Measurements from ENCODE around the gene SMG6. TPM values are rescaled to one million over a fixed set of nuclear protein-coding genes. Genes with fewer than 3 reads are reported as not detected.

SMG6 gene
- total RNA-seq, 1 donor from 2014 or later, result 34.7 TPM

DNA sequence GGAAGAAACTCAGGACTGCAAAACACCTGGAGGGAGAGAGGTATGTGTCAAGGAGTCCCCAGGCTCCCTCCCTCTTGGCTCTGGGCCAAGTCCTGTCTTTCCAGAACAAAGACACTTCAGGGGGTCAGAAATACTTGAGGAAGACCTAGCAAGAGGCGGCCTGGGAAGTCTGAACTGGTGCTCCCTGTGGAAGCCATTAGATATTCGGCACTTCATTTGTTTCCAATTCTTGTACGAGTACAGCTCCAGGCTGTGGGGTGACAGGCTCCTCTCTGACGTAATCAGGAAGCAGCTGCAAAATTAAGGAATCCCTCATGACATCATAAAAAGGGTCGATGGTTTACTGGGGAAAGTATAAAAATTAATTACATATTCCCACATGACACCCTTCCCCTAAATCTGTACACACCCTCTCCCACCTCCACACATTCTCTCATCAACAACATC lies 108.7 kb downstream of the SMG6 start:
- H3K36me3 ChIP-seq (ENCODE audit: control insufficient read depth, insufficient read depth, low read length), result no peaks in the 10 kb centered on the region
- TF ChIP-seq, protein P1, sequence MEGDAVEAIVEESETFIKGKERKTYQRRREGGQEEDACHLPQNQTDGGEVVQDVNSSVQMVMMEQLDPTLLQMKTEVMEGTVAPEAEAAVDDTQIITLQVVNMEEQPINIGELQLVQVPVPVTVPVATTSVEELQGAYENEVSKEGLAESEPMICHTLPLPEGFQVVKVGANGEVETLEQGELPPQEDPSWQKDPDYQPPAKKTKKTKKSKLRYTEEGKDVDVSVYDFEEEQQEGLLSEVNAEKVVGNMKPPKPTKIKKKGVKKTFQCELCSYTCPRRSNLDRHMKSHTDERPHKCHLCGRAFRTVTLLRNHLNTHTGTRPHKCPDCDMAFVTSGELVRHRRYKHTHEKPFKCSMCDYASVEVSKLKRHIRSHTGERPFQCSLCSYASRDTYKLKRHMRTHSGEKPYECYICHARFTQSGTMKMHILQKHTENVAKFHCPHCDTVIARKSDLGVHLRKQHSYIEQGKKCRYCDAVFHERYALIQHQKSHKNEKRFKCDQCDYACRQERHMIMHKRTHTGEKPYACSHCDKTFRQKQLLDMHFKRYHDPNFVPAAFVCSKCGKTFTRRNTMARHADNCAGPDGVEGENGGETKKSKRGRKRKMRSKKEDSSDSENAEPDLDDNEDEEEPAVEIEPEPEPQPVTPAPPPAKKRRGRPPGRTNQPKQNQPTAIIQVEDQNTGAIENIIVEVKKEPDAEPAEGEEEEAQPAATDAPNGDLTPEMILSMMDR (IDR thresholded peaks at IDR 0.05; ENCODE audit: insufficient read depth, low read length, poor library complexity, severe bottlenecking), result no peak
- DNase-seq (ENCODE audit: low read depth), result no peak
- H3K4me3 ChIP-seq (ENCODE audit: low read depth, low read length), result no peak overlapping the region
- no peaks in the 10 kb centered on the region for H3K27me3 ChIP-seq (ENCODE audit: control insufficient read depth, insufficient read depth, low read length)

DNA sequence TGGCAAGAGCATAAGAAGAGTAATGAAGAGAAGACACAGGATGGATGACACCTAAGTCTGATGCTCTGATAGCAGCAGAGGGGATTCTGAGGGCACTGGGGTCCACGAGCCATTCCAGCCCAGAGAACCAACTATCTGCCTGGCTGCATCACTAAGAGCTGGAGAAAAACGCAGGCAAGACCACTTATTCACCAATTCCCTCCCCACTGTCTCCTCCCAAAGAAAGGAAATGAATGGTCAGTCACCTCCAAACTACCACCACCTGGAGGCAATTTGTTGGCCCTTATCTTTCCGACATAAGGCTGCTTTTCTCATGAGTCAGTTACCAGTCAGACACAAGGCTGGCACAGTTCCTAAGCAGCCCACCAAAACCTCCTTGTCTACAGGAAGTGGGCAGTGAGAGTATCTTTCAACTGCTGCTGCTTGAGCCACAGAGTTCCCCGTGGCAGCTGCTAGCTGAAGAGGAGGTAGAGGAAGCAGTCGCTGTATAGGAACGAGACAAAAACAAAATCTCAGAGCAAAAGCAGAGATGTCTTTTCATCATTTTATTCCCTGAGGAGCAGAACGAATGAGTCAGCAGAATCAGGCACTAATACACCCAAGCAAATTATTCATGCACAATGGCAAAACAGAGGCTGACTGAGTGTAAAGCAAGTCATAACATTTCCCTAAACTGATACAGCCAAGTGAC lies 111.1 kb downstream of the SMG6 start:
- no peaks in the 10 kb centered on the region for H3K27me3 ChIP-seq (ENCODE audit: control insufficient read depth, insufficient read depth, low read length)
- H3K36me3 ChIP-seq (ENCODE audit: control insufficient read depth, insufficient read depth, low read length), result no peaks in the 10 kb centered on the region
- DNase-seq (ENCODE audit: low read depth), result peak; percentile 95
- TF ChIP-seq, protein P1 (IDR thresholded peaks at IDR 0.05; ENCODE audit: insufficient read depth, low read length, poor library complexity, severe bottlenecking), result peak; percentile 6
- no peak overlapping the region for H3K4me3 ChIP-seq (ENCODE audit: low read depth, low read length)

- H3K36me3 ChIP-seq (ENCODE audit: control insufficient read depth, insufficient read depth, low read length), result peaks cover under 1% of the 10 kb centered on the region
- TF ChIP-seq, protein P1 (IDR thresholded peaks at IDR 0.05; ENCODE audit: insufficient read depth, low read length, poor library complexity, severe bottlenecking), result no peak
- no peak overlapping the region for H3K4me3 ChIP-seq (ENCODE audit: low read depth, low read length)
- no peak for DNase-seq (ENCODE audit: low read depth)
- no peaks in the 10 kb centered on the region for H3K27me3 ChIP-seq (ENCODE audit: control insufficient read depth, insufficient read depth, low read length)
These were observed 111.8 kb downstream of the SMG6 start for GRCh38 chr17:2191785-2192184.

- no peak for DNase-seq (ENCODE audit: low read depth)
- Histone ChIP-seq H3K36me3 (ENCODE audit: control insufficient read depth, insufficient read depth, low read length) (peaks cover 1% of the 10 kb centered on the region), H3K4me3 (ENCODE audit: low read depth, low read length) (no peak overlapping the region), H3K27me3 (ENCODE audit: control insufficient read depth, insufficient read depth, low read length) (no peaks in the 10 kb centered on the region)
- TF ChIP-seq, protein P1 (IDR thresholded peaks at IDR 0.05; ENCODE audit: insufficient read depth, low read length, poor library complexity, severe bottlenecking), result no peak
These were observed 112.4 kb downstream of the SMG6 start for GRCh38 chr17:2191227-2191626.

DNA sequence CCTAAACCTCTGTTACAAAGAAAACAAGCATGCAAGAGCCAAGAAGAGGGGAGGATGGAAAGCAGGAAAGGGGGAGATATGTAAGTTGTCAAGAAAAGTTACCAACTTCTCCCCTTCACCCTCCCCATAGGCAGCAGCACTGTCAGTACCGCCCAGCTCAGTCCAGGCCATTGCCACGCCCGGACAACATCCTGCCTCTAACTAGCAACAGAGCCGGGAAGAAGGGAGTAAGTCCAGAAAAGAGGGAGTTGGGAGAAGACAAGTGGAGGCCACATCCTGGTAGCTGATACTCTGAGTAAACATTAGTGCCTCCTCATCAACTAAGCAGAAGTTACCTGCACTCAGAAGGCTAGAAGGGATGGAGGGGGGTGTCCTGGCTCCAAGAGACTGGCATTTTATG lies 113.6 kb downstream of the SMG6 start:
- H3K27me3 ChIP-seq (ENCODE audit: control insufficient read depth, insufficient read depth, low read length), result no peaks in the 10 kb centered on the region
- DNase-seq (ENCODE audit: low read depth), result no peak
- H3K4me3 ChIP-seq (ENCODE audit: low read depth, low read length), result no peak overlapping the region
- TF ChIP-seq, protein P1 (IDR thresholded peaks at IDR 0.05; ENCODE audit: insufficient read depth, low read length, poor library complexity, severe bottlenecking), result no peak
- H3K36me3 ChIP-seq (ENCODE audit: control insufficient read depth, insufficient read depth, low read length), result peaks cover 1% of the 10 kb centered on the region

Data from kidney epithelial cell (primary cell).